ENCODE measurements around the gene DOCK9.

- TF ChIP-seq, protein P1, sequence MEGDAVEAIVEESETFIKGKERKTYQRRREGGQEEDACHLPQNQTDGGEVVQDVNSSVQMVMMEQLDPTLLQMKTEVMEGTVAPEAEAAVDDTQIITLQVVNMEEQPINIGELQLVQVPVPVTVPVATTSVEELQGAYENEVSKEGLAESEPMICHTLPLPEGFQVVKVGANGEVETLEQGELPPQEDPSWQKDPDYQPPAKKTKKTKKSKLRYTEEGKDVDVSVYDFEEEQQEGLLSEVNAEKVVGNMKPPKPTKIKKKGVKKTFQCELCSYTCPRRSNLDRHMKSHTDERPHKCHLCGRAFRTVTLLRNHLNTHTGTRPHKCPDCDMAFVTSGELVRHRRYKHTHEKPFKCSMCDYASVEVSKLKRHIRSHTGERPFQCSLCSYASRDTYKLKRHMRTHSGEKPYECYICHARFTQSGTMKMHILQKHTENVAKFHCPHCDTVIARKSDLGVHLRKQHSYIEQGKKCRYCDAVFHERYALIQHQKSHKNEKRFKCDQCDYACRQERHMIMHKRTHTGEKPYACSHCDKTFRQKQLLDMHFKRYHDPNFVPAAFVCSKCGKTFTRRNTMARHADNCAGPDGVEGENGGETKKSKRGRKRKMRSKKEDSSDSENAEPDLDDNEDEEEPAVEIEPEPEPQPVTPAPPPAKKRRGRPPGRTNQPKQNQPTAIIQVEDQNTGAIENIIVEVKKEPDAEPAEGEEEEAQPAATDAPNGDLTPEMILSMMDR (conservative IDR thresholded peaks at IDR 0.05; ENCODE audit: low read depth in 2 of 2), result no peak
- no peak for TF ChIP-seq EZH2phosphoT487 (IDR thresholded peaks at IDR 0.05; ENCODE audit: unreplicated experiment)
- TF ChIP-seq CREB1 (CRISPR knock-in tag; IDR thresholded peaks at IDR 0.05; ENCODE audit: low read depth), result no peak
- no peak for TF ChIP-seq JUNB (IDR thresholded peaks at IDR 0.05; ENCODE audit: unreplicated experiment)
- TF ChIP-seq EZH2 (IDR thresholded peaks at IDR 0.05; ENCODE audit: low read depth, unreplicated experiment), result no peak
- no peak for TF ChIP-seq POLR2AphosphoS5 (IDR thresholded peaks at IDR 0.05; ENCODE audit: low read depth)
- TF ChIP-seq REST (IDR thresholded peaks at IDR 0.05; ENCODE audit: unreplicated experiment), result no peak
- no peak for TF ChIP-seq ZNF114 (CRISPR knock-in tag; IDR thresholded peaks at IDR 0.05)
Measured at GRCh38 chr13:98978280-98978679, 416 bp upstream of the DOCK9 start.
